GM18873 (cell line): ENCODE results near the gene KRTAP10-2.

ENCODE experiments used
- ATAC-seq: cut with Tn5 transposase; IDR thresholded peaks from one replicate; pipeline ENCODE4 v1.9.1; 2021; ENCODE audit warnings: mild to moderate bottlenecking, moderate library complexity, moderate number of reproducible peaks; ENCODE audit not compliant: unreplicated experiment, low FRiP score

Gene KRTAP10-2

GRCh38 chr21:44528634-44528995 lies 22.7 kb downstream of the KRTAP10-2 start:
- no peak for ATAC-seq

- no peak for ATAC-seq
These were observed 23.2 kb downstream of the KRTAP10-2 start for GRCh38 chr21:44527983-44528633.

- ATAC-seq: no peak
These were observed 23.9 kb downstream of the KRTAP10-2 start for GRCh38 chr21:44527156-44527982.

- ATAC-seq: no peak
These were observed 25.0 kb downstream of the KRTAP10-2 start for GRCh38 chr21:44526096-44526997.

GRCh38 chr21:44525391-44526095 lies 25.8 kb downstream of the KRTAP10-2 start:
- ATAC-seq: no peak

DNA sequence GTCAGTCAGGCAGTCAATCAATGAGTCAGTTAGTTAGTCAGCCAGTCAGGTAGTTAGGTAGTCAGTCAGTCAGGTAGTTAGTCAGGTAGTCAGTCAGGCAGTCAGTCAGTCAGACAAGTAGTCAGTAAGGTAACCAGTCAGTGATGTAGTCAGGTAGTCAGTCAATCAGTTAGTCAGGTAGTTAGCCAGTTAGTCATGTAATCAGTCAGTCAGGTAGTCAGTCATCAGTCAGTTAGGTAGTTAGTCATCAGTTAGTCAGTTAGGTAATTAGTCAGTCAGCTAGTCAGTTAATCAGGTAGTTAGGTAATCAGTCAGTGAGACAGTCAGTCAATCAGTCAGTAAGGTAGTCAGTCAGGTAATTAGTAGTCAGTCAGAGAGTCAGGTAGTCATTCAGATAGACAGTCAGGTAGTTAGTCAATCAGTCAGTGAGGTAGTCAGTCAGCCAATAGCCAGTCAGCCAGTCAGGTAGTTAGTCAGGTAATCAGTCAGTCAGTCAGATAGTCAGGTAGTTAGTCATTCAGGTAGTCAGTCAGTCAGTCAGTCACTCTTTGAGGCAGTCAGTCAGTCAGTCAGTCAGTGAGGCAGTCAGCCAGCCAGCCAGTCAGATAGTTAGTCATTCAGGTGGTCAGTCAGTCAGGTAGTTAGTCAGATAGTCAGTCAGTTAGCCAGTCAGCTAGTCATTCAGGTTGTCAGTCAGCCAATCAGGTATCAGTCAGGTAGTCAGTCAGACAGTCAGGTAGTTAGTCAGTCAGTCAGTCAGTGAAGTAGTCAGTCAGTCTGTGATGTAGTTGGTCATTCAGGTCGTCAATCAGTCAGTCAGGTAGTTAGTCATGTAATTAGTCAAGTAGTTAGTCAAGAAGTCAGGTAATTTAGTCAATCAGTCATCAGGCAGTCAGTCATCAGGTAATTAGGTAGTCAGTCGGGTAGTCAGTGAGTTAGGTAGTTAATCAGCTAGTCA lies 26.6 kb downstream of the KRTAP10-2 start:
- no peak for ATAC-seq

DNA sequence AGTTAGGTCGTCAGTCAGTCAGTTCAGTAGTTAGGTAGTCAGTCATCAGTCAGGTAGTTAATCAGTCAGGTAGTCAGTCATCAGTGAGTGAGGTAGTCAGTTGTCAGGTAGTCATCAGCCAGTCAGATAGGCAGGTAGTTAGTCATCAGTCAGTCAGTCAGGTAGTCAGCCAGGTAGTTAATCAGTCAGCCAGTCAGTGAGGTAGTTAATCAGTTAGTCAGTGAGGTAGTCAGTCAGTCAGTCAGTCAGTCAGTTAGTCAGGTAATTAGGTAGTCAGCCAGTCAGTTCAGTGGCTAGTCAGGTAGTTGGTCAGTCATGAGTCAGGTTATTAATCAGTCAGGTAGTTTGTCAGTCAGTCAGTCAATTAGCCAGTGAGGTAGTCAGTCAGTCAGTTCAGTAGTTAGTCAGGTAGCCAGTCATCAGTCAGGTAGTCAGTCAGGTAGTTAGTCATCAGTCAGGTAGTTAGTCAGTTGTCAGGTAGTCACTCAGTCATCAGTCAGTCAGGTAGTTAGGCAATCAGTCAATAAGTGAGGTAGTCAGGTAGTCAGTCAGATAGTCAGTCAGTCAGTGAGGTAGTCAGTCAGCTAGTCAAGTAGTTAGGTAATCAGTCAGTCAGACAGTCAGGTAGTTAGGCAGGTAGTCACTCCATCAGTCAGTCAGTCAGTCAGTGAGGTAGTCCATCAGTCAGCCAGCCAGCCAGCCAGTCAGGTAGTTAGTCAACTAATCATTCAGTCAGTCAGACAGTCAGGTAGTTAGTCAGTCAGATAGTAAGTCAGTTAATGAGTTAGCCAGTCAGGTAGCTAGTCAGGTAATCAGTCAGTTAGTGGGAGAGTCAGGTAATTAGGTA lies 27.5 kb downstream of the KRTAP10-2 start:
- ATAC-seq: no peak

GRCh38 chr21:44522753-44523204 lies 28.5 kb downstream of the KRTAP10-2 start:
- ATAC-seq: no peak

GRCh38 chr21:44521928-44522752 lies 29.2 kb downstream of the KRTAP10-2 start:
- ATAC-seq: no peak

- no peak for ATAC-seq
These were observed 29.9 kb downstream of the KRTAP10-2 start for GRCh38 chr21:44521301-44521927.

GRCh38 chr21:44520326-44521300 lies 30.7 kb downstream of the KRTAP10-2 start:
- ATAC-seq: no peak

GRCh38 chr21:44519346-44520325 lies 31.7 kb downstream of the KRTAP10-2 start:
- no peak for ATAC-seq

DNA sequence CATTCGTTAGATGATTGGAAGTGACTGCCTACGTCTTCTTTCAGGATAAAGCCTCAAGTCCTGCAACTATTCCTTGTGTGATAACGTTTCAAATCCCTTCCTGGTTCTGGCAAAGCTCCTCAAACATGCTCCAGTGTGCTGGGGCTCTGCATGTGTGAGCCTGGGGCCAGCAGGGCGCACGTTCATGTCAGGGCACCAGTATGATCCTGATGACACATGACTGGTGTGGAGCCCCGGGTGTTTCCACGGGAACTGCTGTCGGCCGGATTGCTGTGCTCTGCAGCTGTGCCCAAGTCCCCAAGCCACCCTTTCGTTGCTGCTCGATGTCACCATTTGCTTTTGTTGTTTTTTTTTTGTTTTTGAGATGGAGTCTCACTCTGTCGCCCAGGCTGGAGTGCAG lies 32.6 kb downstream of the KRTAP10-2 start:
- no peak for ATAC-seq

- no peak for ATAC-seq
These were observed 34.0 kb downstream of the KRTAP10-2 start for GRCh38 chr21:44517175-44517899.
